GM19099 (cell line): ENCODE measurements around the gene DNAJC5.

Experiments
- POLR2A ChIP-seq: IDR thresholded peaks from 3 replicates; pipeline ENCODE4 v1.6.1; 2011; ENCODE audit warnings: low read depth; ENCODE audit not compliant: insufficient read length; ENCODE audit errors: extremely low read depth

The DNAJC5 gene

GRCh38 chr20:63982937-63983336 is 88.0 kb downstream of the DNAJC5 start:
- no peak for TF ChIP-seq POLR2A
